ENCODE results near the gene NTRK3.

Gene NTRK3

DNA sequence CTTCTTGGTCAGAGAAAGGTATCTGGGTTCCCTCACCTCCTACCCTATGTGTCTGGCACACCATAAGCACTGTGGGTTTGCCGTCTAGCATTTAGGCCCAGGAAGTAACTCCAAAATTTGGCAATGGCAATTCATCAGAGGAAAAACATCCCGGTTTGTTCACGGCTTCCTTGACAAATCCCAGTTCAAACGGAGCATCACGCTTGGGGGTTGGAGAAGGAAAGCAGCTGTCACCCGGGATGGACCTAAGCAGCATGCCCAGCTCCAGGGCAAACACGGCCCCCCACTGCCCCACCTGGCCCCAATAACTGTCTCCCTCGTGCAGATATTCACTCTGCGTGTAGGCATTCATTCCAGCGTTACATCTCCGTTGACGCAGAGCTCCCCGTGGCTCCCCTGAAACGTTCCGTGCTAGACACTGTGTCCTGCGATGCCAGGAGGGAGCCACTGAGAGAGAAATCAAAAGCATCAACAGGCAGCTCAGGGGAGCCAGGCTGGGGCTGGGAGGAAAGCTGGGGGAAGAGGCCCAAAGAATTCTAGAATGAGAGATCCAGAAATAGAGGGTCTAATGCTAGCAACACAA, 41.4 kb downstream of the NTRK3 start:
- no peak overlapping the region for H3K27ac ChIP-seq
- TF ChIP-seq, protein P1, sequence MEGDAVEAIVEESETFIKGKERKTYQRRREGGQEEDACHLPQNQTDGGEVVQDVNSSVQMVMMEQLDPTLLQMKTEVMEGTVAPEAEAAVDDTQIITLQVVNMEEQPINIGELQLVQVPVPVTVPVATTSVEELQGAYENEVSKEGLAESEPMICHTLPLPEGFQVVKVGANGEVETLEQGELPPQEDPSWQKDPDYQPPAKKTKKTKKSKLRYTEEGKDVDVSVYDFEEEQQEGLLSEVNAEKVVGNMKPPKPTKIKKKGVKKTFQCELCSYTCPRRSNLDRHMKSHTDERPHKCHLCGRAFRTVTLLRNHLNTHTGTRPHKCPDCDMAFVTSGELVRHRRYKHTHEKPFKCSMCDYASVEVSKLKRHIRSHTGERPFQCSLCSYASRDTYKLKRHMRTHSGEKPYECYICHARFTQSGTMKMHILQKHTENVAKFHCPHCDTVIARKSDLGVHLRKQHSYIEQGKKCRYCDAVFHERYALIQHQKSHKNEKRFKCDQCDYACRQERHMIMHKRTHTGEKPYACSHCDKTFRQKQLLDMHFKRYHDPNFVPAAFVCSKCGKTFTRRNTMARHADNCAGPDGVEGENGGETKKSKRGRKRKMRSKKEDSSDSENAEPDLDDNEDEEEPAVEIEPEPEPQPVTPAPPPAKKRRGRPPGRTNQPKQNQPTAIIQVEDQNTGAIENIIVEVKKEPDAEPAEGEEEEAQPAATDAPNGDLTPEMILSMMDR (conservative IDR thresholded peaks at IDR 0.05) = no peak

DNA sequence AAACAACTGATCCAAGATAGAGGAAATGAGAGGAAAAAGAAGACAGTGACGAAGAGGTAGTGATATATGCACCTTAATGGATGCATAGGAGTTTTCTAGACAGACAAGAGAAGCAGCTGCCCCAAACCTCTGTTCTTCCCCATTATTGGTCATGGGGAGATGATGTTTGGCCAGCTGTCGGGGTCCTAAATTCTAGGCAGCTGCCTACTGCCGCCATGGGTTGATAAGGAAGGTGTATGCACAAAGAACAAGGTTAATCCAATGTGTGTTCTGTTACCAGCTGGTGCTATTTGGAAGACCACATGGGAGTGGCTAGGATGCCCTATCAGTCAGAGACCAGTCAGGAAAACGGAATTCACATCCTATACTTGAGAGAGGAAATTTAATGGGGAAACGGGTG, 47.4 kb downstream of the NTRK3 start:
- no peak overlapping the region for H3K27ac ChIP-seq
- TF ChIP-seq, protein P1 (conservative IDR thresholded peaks at IDR 0.05) = no peak

DNA sequence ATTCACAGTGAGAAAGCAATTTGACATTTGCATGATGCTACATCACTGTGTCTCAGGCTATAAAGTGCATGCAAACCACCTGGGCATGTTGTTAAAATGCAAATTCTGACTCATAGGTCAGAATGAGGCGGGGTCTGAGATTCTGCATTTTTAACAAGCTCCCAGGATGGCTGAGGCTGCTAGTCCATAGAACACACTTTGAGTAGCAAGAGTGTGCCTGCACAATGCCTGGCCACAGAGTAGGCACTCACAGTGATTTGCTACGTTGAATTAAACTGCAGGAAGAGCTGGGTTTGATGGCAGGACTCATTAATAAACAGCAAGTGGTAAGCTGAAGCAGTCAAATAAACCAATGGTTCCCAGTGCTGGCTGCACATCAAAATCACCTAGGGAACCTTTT, 48.1 kb downstream of the NTRK3 start:
- no peak overlapping the region for H3K27ac ChIP-seq
- TF ChIP-seq, protein P1 (conservative IDR thresholded peaks at IDR 0.05) = no peak

DNA sequence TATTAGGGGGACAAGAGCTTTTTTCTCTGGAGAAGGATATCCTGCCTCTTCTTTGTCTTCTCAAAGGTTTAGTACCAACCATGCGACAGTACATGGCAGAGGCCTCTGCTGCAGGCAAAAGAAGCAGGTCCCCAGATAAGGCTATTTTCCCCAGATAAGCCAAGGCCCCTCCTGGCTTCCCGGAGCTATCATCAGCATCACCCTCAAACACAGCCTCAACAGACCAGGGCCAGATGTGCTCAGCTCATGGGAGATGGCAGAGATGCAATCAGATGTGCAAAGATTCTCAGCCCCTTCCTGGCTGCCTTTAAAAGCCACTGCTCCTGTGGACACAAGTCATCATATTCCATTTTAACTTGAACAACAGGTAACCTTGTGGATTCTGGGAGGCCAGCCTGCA, 49.0 kb downstream of the NTRK3 start:
- no peak overlapping the region for H3K27ac ChIP-seq
- TF ChIP-seq, protein P1 (conservative IDR thresholded peaks at IDR 0.05) = no peak

DNA sequence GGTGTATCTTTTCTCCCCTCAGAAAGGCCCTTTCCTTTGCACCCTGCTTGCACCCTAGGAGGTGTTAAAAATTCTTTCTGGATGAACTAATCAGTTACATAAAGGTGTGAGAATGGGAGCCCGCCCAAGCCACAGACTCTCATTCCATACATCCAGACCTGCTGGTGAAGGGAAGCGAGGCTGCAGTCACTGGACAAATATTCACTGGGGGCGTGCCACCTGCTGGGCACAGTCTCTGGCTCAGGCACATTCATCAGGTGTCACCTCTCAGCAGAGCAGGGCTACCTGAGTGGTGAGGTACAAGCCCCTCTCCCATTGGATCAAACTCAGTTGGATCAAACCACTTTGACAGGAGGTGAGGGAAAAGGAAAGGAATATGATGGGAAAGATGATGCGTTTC, 52.0 kb downstream of the NTRK3 start:
- no peak overlapping the region for H3K27ac ChIP-seq
- TF ChIP-seq, protein P1 (conservative IDR thresholded peaks at IDR 0.05) = no peak

DNA sequence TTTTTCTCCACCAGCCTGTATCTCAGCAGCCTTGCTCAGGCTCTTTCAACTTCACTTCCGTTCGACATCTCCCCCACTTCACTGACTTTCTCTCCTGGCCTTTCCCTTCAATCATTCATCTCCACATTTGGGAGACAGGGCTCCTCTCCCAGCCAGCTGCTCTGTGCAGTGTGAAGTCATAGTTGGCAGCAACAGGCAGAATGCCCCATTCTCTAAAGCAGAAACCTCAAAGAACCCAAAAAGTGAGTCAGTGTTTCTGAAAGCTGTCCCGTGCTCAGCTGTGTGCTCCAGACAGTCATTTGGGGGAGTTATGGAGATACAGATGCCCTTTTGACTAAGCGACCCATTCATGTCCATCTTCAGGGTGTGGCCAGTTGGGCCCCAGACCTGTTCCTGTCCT, 54.3 kb downstream of the NTRK3 start:
- TF ChIP-seq, protein P1 (conservative IDR thresholded peaks at IDR 0.05) = no peak
- H3K27ac ChIP-seq = no peak overlapping the region

DNA sequence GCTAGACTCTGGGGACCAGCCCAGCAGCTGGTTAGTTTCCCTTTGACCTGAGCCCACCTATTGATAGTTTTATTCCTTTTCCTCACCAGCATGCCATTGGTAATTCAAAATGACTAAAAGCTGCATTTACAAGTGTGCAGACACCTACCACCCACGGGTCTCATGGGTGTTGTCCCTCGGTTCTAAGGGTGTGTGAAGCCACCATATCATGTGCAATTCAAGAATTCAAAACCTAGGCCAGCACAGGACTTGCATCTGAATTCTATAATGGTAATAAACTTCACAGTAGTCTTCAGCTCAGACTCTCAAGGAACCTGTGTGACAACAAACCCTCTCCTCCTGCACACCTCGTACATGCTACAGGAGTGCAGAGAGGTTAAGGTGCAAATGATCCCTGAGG, 55.3 kb downstream of the NTRK3 start:
- H3K27ac ChIP-seq = no peak overlapping the region
- TF ChIP-seq, protein P1 (conservative IDR thresholded peaks at IDR 0.05) = no peak

Data from VCaP (cell line).